BE2C (cell line): ENCODE measurements around the gene RHO.

Experiments used
- DNase-seq: peaks from one replicate; pipeline ENCODE4 v3.0.0-alpha.2; 2020
- H3K27me3 ChIP-seq: fragments of 250-450 bp; sonication (Bioruptor Pico); 2 replicates; pipeline ENCODE4 v1.5.1; 2020; ENCODE audit warnings: mild to moderate bottlenecking
- H3K36me3 ChIP-seq: fragments of 250-450 bp; sonication (Bioruptor Pico); 2 replicates; pipeline ENCODE4 v1.5.1; 2020; ENCODE audit warnings: mild to moderate bottlenecking
- H3K4me1 ChIP-seq: fragments of 250-450 bp; sonication (Bioruptor Pico); 2 replicates; pipeline ENCODE4 v1.5.1; 2020
- H3K4me3 ChIP-seq: 2 replicates; pipeline ENCODE4 v1.5.1; 2011; ENCODE audit warnings: low read depth, low read length
- H3K9me3 ChIP-seq: fragments of 250-450 bp; sonication (Bioruptor Pico); 2 replicates; pipeline ENCODE4 v1.5.1; 2020
- CTCF ChIP-seq: IDR thresholded peaks from 2 replicates; pipeline ENCODE4 v1.5.1; 2012; ENCODE audit warnings: mild to moderate bottlenecking, low read depth, low read length

Gene RHO

GRCh38 chr3:129502641-129503408, 25.6 kb upstream of the RHO start:
- Histone ChIP-seq H3K9me3 (no peaks in the 10 kb centered on the region), H3K36me3 (no peaks in the 10 kb centered on the region), H3K4me1 (peaks cover 30% of the 10 kb centered on the region), H3K4me3 (no peak overlapping the region), H3K27me3 (no peaks in the 10 kb centered on the region)
- no peak for DNase-seq
- TF ChIP-seq CTCF: no peak

- H3K4me1 ChIP-seq: peaks cover 30% of the 10 kb centered on the region
- DNase-seq: peak; percentile 29
- no peaks in the 10 kb centered on the region for H3K9me3 ChIP-seq
- no peaks in the 10 kb centered on the region for H3K36me3 ChIP-seq
- H3K4me3 ChIP-seq: no peak overlapping the region
- TF ChIP-seq CTCF: no peak
- H3K27me3 ChIP-seq: no peaks in the 10 kb centered on the region
Observed at GRCh38 chr3:129503471-129504291, 24.8 kb upstream of the RHO start.

- DNase-seq: no peak
- no peaks in the 10 kb centered on the region for H3K27me3 ChIP-seq
- H3K36me3 ChIP-seq: no peaks in the 10 kb centered on the region
- H3K4me3 ChIP-seq: no peak overlapping the region
- peaks cover 30% of the 10 kb centered on the region for H3K4me1 ChIP-seq
- TF ChIP-seq CTCF: no peak
- H3K9me3 ChIP-seq: no peaks in the 10 kb centered on the region
Observed at GRCh38 chr3:129504471-129505100, 23.9 kb upstream of the RHO start.

- H3K27me3 ChIP-seq: no peaks in the 10 kb centered on the region
- DNase-seq: no peak
- TF ChIP-seq CTCF: no peak
- H3K9me3 ChIP-seq: no peaks in the 10 kb centered on the region
- no peak overlapping the region for H3K4me3 ChIP-seq
- peaks cover 30% of the 10 kb centered on the region for H3K4me1 ChIP-seq
- no peaks in the 10 kb centered on the region for H3K36me3 ChIP-seq
Observed at GRCh38 chr3:129505341-129505740, 23.1 kb upstream of the RHO start.

- peaks cover 30% of the 10 kb centered on the region for H3K4me1 ChIP-seq
- no peak for TF ChIP-seq CTCF
- DNase-seq: no peak
- H3K4me3 ChIP-seq: no peak overlapping the region
- no peaks in the 10 kb centered on the region for H3K27me3 ChIP-seq
- H3K9me3 ChIP-seq: no peaks in the 10 kb centered on the region
- H3K36me3 ChIP-seq: no peaks in the 10 kb centered on the region
Observed at GRCh38 chr3:129506231-129506742, 22.2 kb upstream of the RHO start.
